IMR-90 (cell line): Measurements from ENCODE around the gene IGFBP5.

Experiments used
- CTCF ChIP-seq: conservative IDR thresholded peaks from 2 replicates; pipeline ENCODE4 v1.5.1; 2012; ENCODE audit warnings: mild to moderate bottlenecking, low read depth, low read length, improper control_type of control experiment
- POLR2A ChIP-seq: IDR thresholded peaks from 2 replicates; pipeline ENCODE4 v1.6.1; 2012; ENCODE audit warnings: mild to moderate bottlenecking, low read depth, low read length
- SMC3 ChIP-seq: fragments of 150-350 bp; IDR thresholded peaks from 2 replicates; pipeline ENCODE4 v1.6.1; 2016; ENCODE audit warnings: low read depth, mild to moderate bottlenecking, antibody characterized with exemption, low read length, moderate library complexity

DNA sequence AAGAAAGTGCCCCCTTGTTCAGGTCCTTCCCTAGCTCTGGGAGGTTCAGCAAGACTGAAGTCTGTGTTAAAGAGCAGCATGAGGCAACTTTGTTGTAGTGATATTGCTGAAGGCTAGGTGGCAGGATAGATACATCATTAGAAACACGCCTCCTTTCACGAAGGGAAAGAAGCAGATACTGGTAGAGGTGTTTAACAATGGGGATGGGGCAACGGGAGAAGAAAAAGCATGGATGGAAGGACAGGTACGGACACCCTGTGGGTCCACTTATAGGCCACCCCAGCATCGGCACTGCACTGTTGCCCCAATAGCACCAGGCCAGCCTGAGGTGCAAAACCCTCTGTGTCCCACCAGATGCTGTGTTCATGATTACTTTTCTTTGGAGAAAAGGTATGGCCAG lies 3.5 kb upstream of the IGFBP5 start:
- TF ChIP-seq CTCF (peak; percentile 81), POLR2A (no peak), SMC3 (peak; percentile 85)
